Activated T-cell treated with anti-CD3 and anti-CD28 coated beads, Interleukin-2, amount 50 U/mL, for 24 hours (primary cell): Measurements from ENCODE around the gene DCST1.

Experiments
- DNase-seq: peaks from one replicate; pipeline ENCODE4 v3.0.0-alpha.2; 2020
- H3K27ac Mint-ChIP-seq: 2 replicates; pipeline ENCODE4 v1.8.0; 2020; ENCODE audit warnings: mild to moderate bottlenecking, mixed read lengths
- H3K27me3 Mint-ChIP-seq: 2 replicates; pipeline ENCODE4 v1.8.0; 2020; ENCODE audit warnings: mixed read lengths
- H3K36me3 Mint-ChIP-seq: 2 replicates; pipeline ENCODE4 v1.8.0; 2020; ENCODE audit warnings: low read depth, mixed read lengths
- H3K4me1 Mint-ChIP-seq: 2 replicates; pipeline ENCODE4 v1.8.0; 2020; ENCODE audit warnings: low read depth, mixed read lengths
- H3K4me3 Mint-ChIP-seq: 2 replicates; pipeline ENCODE4 v1.8.0; 2020; ENCODE audit warnings: mild to moderate bottlenecking, moderate library complexity, mixed read lengths
- H3K9me3 Mint-ChIP-seq: 2 replicates; pipeline ENCODE4 v1.8.0; 2020; ENCODE audit warnings: mixed read lengths

DCST1 gene

GRCh38 chr1:154998201-154998780 is 35.3 kb upstream of the DCST1 start:
- Mint-ChIP-seq H3K9me3 (no peaks in the 10 kb centered on the region), H3K27me3 (no peaks in the 10 kb centered on the region), H3K4me1 (peaks cover 48% of the 10 kb centered on the region), H3K4me3 (peak overlapping the region; percentile 31), H3K27ac (peak overlapping the region; percentile 44), H3K36me3 (peaks cover 9% of the 10 kb centered on the region)
- DNase-seq = no peak

DNA sequence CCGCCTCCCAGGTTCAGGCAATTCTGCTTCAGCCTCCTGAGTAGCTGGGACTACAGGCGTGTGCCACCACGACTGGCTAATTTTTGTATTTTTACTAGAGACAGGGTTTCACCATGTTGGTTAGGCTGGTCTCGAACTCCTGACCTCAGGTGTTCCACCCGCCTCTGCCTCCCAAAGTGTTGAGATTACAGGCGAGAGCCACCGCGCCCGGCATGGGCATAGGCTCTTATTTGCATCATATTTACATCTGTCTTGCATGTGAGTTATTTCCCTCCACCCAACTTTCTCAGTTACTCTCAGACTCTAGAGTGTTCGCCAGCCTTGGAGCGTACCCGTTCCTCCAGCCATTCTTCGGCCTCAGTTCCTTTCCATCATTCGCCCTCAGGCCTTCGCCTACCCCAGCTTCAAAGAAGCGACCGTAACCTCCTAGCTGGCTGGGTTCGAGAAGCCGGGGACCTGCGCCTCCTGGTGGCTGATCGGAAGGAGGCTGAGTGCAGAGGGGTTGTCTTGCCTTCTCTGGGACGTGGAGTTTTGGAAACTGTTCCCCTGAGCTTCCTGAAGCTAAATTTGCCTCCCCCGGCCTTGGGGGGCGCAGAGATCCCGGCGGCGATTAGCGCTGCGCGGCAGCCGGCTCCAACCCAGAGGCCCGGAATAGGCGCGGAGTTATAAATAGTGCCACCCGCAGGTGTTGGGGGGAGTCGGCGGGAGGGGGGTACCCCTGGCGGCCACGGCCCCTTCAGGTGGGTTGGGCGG is 34.6 kb upstream of the DCST1 start:
- H3K27ac Mint-ChIP-seq = peak overlapping the region; percentile 90
- H3K27me3 Mint-ChIP-seq = no peaks in the 10 kb centered on the region
- no peaks in the 10 kb centered on the region for H3K9me3 Mint-ChIP-seq
- H3K4me1 Mint-ChIP-seq = peaks cover 50% of the 10 kb centered on the region
- H3K36me3 Mint-ChIP-seq = peaks cover 9% of the 10 kb centered on the region
- peak; percentile 87 for DNase-seq
- H3K4me3 Mint-ChIP-seq = peak overlapping the region; percentile 73

- peaks cover 52% of the 10 kb centered on the region for H3K4me1 Mint-ChIP-seq
These were observed 33.8 kb upstream of the DCST1 start for GRCh38 chr1:154999571-155000410.

DNA sequence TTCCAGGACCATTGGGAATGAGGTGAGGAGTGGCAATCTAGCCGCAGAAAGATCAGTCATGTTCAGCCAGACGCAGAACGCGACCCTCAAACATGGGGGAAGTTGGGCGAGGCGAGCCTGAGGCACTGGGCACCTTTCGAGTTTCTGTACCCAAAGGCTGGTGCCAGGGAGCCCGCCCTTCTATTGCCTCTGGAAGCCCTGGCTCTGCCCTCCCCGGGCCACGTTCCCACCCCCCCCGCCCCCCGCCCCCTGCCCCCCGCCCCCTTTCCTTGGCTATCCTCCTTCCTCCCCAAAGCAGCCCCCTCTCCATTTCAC is 33.3 kb upstream of the DCST1 start:
- Mint-ChIP-seq H3K9me3 (no peaks in the 10 kb centered on the region), H3K4me1 (peaks cover 54% of the 10 kb centered on the region), H3K27me3 (no peaks in the 10 kb centered on the region), H3K36me3 (peaks cover 10% of the 10 kb centered on the region), H3K4me3 (peak overlapping the region; percentile 83), H3K27ac (peak overlapping the region; percentile 96)
- no peak for DNase-seq

More at GRCh38 chr1:154999571-155000410, 33.8 kb upstream of the DCST1 start:
- peak; percentile 80 for DNase-seq
- H3K36me3 Mint-ChIP-seq = peaks cover 10% of the 10 kb centered on the region
- peak overlapping the region; percentile 96 for H3K27ac Mint-ChIP-seq
- no peaks in the 10 kb centered on the region for H3K9me3 Mint-ChIP-seq
- H3K4me3 Mint-ChIP-seq = peak overlapping the region; percentile 83
- no peaks in the 10 kb centered on the region for H3K27me3 Mint-ChIP-seq

GRCh38 chr1:155000726-155001424 is 32.7 kb upstream of the DCST1 start:
- H3K27ac Mint-ChIP-seq = peak overlapping the region; percentile 94
- peak; percentile 89 for DNase-seq
- no peaks in the 10 kb centered on the region for H3K27me3 Mint-ChIP-seq
- H3K4me3 Mint-ChIP-seq = peak overlapping the region; percentile 83
- peaks cover 12% of the 10 kb centered on the region for H3K36me3 Mint-ChIP-seq
- H3K4me1 Mint-ChIP-seq = peaks cover 60% of the 10 kb centered on the region
- H3K9me3 Mint-ChIP-seq = no peaks in the 10 kb centered on the region

- Mint-ChIP-seq H3K9me3 (no peaks in the 10 kb centered on the region), H3K36me3 (peaks cover 12% of the 10 kb centered on the region), H3K4me1 (peaks cover 63% of the 10 kb centered on the region), H3K27me3 (no peaks in the 10 kb centered on the region), H3K4me3 (peak overlapping the region; percentile 83), H3K27ac (peak overlapping the region; percentile 94)
- peak; percentile 79 for DNase-seq
These were observed 32.3 kb upstream of the DCST1 start for GRCh38 chr1:155001425-155001674.

DNA sequence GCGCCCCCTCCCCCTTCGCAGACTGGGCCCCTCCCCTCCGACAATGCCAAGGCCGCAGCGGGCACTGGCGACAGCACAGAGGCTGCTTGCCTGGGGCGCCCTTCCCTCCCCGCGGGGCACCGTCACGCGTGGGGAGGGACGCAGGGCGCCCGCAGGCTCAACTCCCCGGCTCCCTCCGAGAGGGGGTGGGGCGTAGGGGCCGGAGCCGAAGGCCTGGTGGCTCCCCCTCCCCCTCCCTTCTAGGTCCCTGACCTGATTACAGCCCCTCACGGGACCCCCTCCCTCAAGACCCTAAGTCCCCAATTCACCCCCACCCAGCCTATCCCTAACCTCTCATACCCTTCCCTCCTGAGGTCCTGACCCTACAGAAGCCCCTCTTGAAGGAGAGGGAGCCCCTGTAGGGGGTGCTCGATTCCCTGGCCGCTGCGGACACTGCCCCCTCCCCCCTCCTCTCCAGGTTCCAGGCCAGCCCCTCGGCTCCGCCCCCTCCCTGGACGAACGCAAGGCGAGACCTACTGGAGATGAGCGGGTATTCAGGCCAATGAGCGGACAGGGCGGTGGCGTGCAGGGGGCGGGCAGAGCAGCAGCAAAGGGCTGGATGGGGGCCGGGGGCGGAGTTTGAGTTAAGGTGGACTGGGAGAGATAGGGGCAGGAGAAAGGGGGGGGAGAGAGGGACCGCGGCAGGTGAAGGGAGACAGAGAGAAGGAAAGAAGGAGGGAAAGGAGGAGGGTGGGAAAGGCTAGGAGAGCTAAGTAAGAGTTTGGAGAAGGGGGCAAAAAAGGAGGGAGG is 31.8 kb upstream of the DCST1 start:
- no peaks in the 10 kb centered on the region for H3K9me3 Mint-ChIP-seq

GRCh38 chr1:155002464-155003226 is 31.0 kb upstream of the DCST1 start, which contains the start of gene ZBTB7B:
ZBTB7B (plus strand) TSS chr1:155002802; CDS start chr1:155014661, 11,859 bp downstream.
- Mint-ChIP-seq H3K4me1 (peaks cover 69% of the 10 kb centered on the region), H3K9me3 (no peaks in the 10 kb centered on the region), H3K27me3 (no peaks in the 10 kb centered on the region), H3K36me3 (peaks cover 12% of the 10 kb centered on the region), H3K4me3 (peak within 1 kb of the TSS; percentile 92), H3K27ac (peak within 1 kb of the TSS; percentile 94)
- peak; percentile 55 for DNase-seq

More for the DNA sequence above, 31.8 kb upstream of the DCST1 start:
- Mint-ChIP-seq H3K27me3 (no peaks in the 10 kb centered on the region), H3K4me1 (peaks cover 68% of the 10 kb centered on the region), H3K4me3 (peak overlapping the region; percentile 83), H3K27ac (peak overlapping the region; percentile 94), H3K36me3 (peaks cover 12% of the 10 kb centered on the region)
- peak; percentile 97 for DNase-seq

DNA sequence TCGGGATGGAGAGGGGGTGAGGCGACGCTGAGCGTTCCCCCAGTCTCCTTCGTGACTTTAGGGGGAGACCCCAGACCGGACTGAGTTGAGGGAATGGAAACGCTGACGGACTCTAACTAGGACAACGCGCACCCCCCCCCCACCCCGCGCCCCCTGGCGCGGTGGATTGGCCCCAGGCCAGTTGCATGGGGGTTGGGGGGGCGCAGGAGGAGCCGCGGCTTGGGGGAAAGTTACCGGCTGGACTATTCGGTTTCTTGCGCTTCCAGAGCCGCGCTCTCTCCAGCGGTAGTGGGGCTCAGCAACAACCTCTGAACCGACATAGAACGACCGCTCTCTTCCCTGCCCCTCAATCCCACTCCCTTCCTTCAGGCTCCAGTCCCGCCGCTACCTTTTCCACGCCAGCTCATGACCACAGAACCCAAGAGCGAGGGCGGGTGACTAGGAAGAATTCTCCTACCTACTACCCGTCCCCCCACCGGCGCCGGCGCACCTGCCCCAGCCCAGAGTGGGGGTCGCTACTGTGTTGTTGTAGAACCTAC is 30.3 kb upstream of the DCST1 start:
- H3K36me3 Mint-ChIP-seq = peaks cover 12% of the 10 kb centered on the region
- peaks cover 66% of the 10 kb centered on the region for H3K4me1 Mint-ChIP-seq
- no peaks in the 10 kb centered on the region for H3K9me3 Mint-ChIP-seq
- peak overlapping the region; percentile 92 for H3K27ac Mint-ChIP-seq
- H3K27me3 Mint-ChIP-seq = no peaks in the 10 kb centered on the region
- H3K4me3 Mint-ChIP-seq = peak overlapping the region; percentile 92
- peak; percentile 59 for DNase-seq

- H3K36me3 Mint-ChIP-seq = peaks cover 13% of the 10 kb centered on the region
- peak overlapping the region; percentile 92 for H3K27ac Mint-ChIP-seq
- DNase-seq = peak; percentile 49
- peaks cover 66% of the 10 kb centered on the region for H3K4me1 Mint-ChIP-seq
- no peaks in the 10 kb centered on the region for H3K9me3 Mint-ChIP-seq
- H3K4me3 Mint-ChIP-seq = peak overlapping the region; percentile 92
- H3K27me3 Mint-ChIP-seq = no peaks in the 10 kb centered on the region
These were observed 29.8 kb upstream of the DCST1 start for GRCh38 chr1:155003766-155004351.

- Mint-ChIP-seq H3K4me3 (peak overlapping the region; percentile 92), H3K36me3 (peaks cover 17% of the 10 kb centered on the region), H3K9me3 (no peaks in the 10 kb centered on the region), H3K4me1 (peaks cover 63% of the 10 kb centered on the region), H3K27me3 (no peaks in the 10 kb centered on the region), H3K27ac (peak overlapping the region; percentile 91)
- DNase-seq = peak; percentile 46
These were observed 29.1 kb upstream of the DCST1 start for GRCh38 chr1:155004352-155005075.
